ENCODE data around the gene CAAP1. TPM values are rescaled to one million over a fixed set of nuclear protein-coding genes. Genes with fewer than 3 reads are reported as not detected.
"Not testable (repeated sequence)": the region's sequence is repeated elsewhere in the genome, so short reads cannot be mapped to it uniquely, and the experiment has no call there.

CAAP1 gene
- total and polyA plus RNA-seq, 4 donors, result 6.9 to 13.9 (median 12.8) TPM

GRCh38 chr9:26875155-26875554, 17.4 kb downstream of the CAAP1 start:
- H3K4me3 ChIP-seq (ENCODE audit: low read length in 2 of 2), result not testable (repeated sequence)

GRCh38 chr9:26870292-26870691, 22.3 kb downstream of the CAAP1 start:
- Histone ChIP-seq H3K9me3 (ENCODE audit: control insufficient read depth, low read length) (no peaks in the 10 kb centered on the region), H3K4me1 (ENCODE audit: control insufficient read depth in 1 of 2, insufficient read depth in 2 of 2, low read length in 2 of 2) (no peaks in the 10 kb centered on the region), H3K36me3 (ENCODE audit: control insufficient read depth in 1 of 2, insufficient read depth in 2 of 2, low read length in 1 of 2) (no peaks in the 10 kb centered on the region), H3K27me3 (ENCODE audit: control insufficient read depth in 1 of 2, insufficient read depth in 2 of 2, low read length in 1 of 2) (no peaks in the 10 kb centered on the region), H3K27ac (ENCODE audit: low read depth in 1 of 2, low read length in 2 of 2) (no peak overlapping the region), H3K4me3 (ENCODE audit: low read length in 2 of 2) (no peak overlapping the region)
- WGBS, 2 donors, result 82 to 88% methylated on average over 8 of the region's 8 CpGs
- intact Hi-C loops (cut with DNase I), result no loop called here
- no peak for DNase-seq
- no peak for ATAC-seq (ENCODE audit: low FRiP score)

More at GRCh38 chr9:26875155-26875554, 17.4 kb downstream of the CAAP1 start:
- H3K27me3 ChIP-seq (ENCODE audit: control insufficient read depth in 1 of 2, insufficient read depth in 2 of 2, low read length in 1 of 2); ATAC-seq (ENCODE audit: low FRiP score); H3K4me1 ChIP-seq (ENCODE audit: control insufficient read depth in 1 of 2, insufficient read depth in 2 of 2, low read length in 2 of 2); H3K36me3 ChIP-seq (ENCODE audit: control insufficient read depth in 1 of 2, insufficient read depth in 2 of 2, low read length in 1 of 2); DNase-seq; H3K27ac ChIP-seq (ENCODE audit: low read depth in 1 of 2, low read length in 2 of 2); H3K9me3 ChIP-seq (ENCODE audit: control insufficient read depth, low read length); intact Hi-C loops (cut with DNase I): not testable (repeated sequence)
- WGBS, 2 donors, result 94 to 95% methylated on average over 3 of the region's 3 CpGs

- no peaks in the 10 kb centered on the region for H3K36me3 ChIP-seq (ENCODE audit: control insufficient read depth in 1 of 2, insufficient read depth in 2 of 2, low read length in 1 of 2)
- ATAC-seq (ENCODE audit: low FRiP score) (no peak), DNase-seq (no peak)
- no peaks in the 10 kb centered on the region for H3K27me3 ChIP-seq (ENCODE audit: control insufficient read depth in 1 of 2, insufficient read depth in 2 of 2, low read length in 1 of 2)
- no peak overlapping the region for H3K27ac ChIP-seq (ENCODE audit: low read depth in 1 of 2, low read length in 2 of 2)
- no peaks in the 10 kb centered on the region for H3K9me3 ChIP-seq (ENCODE audit: control insufficient read depth, low read length)
- H3K4me1 ChIP-seq (ENCODE audit: control insufficient read depth in 1 of 2, insufficient read depth in 2 of 2, low read length in 2 of 2), result no peaks in the 10 kb centered on the region
- intact Hi-C loops (cut with DNase I), result no loop called here
- WGBS, 2 donors, result 19 to 21% methylated on average over 1 of the region's 1 CpG
- no peak overlapping the region for H3K4me3 ChIP-seq (ENCODE audit: low read length in 2 of 2)
These were observed 29.5 kb downstream of the CAAP1 start for GRCh38 chr9:26863074-26863473.

GRCh38 chr9:26856413-26857032, 36.1 kb downstream of the CAAP1 start:
- no peaks in the 10 kb centered on the region for H3K9me3 ChIP-seq (ENCODE audit: control insufficient read depth, low read length)
- no peaks in the 10 kb centered on the region for H3K4me1 ChIP-seq (ENCODE audit: control insufficient read depth in 1 of 2, insufficient read depth in 2 of 2, low read length in 2 of 2)
- intact Hi-C loops (cut with DNase I), result no loop called here
- H3K27me3 ChIP-seq (ENCODE audit: control insufficient read depth in 1 of 2, insufficient read depth in 2 of 2, low read length in 1 of 2), result no peaks in the 10 kb centered on the region
- WGBS, 2 donors, result 80 to 88% methylated on average over 1 of the region's 1 CpG
- DNase-seq (no peak), ATAC-seq (ENCODE audit: low FRiP score) (no peak)
- H3K4me3 ChIP-seq (ENCODE audit: low read length in 2 of 2), result no peak overlapping the region
- H3K36me3 ChIP-seq (ENCODE audit: control insufficient read depth in 1 of 2, insufficient read depth in 2 of 2, low read length in 1 of 2), result peaks cover 0 to 2% of the 10 kb centered on the region in 2 donors
- no peak overlapping the region for H3K27ac ChIP-seq (ENCODE audit: low read depth in 1 of 2, low read length in 2 of 2)

GRCh38 chr9:26850995-26851394, 41.6 kb downstream of the CAAP1 start:
- H3K27me3 ChIP-seq (ENCODE audit: control insufficient read depth in 1 of 2, insufficient read depth in 2 of 2, low read length in 1 of 2), result no peaks in the 10 kb centered on the region
- H3K9me3 ChIP-seq (ENCODE audit: control insufficient read depth, low read length), result no peaks in the 10 kb centered on the region
- no peaks in the 10 kb centered on the region for H3K36me3 ChIP-seq (ENCODE audit: control insufficient read depth in 1 of 2, insufficient read depth in 2 of 2, low read length in 1 of 2)
- WGBS, 2 donors, result 96% methylated on average over 2 of the region's 2 CpGs
- no peak overlapping the region for H3K4me3 ChIP-seq (ENCODE audit: low read length in 2 of 2)
- DNase-seq (no peak), ATAC-seq (ENCODE audit: low FRiP score) (no peak)
- H3K27ac ChIP-seq (ENCODE audit: low read depth in 1 of 2, low read length in 2 of 2), result no peak overlapping the region
- H3K4me1 ChIP-seq (ENCODE audit: control insufficient read depth in 1 of 2, insufficient read depth in 2 of 2, low read length in 2 of 2), result no peaks in the 10 kb centered on the region
- intact Hi-C loops (cut with DNase I), result no loop called here

- no peaks in the 10 kb centered on the region for H3K36me3 ChIP-seq (ENCODE audit: control insufficient read depth in 1 of 2, insufficient read depth in 2 of 2, low read length in 1 of 2)
- 33% methylated on average over 6 of the region's 6 CpGs for WGBS, 2 donors
- no peaks in the 10 kb centered on the region for H3K4me1 ChIP-seq (ENCODE audit: control insufficient read depth in 1 of 2, insufficient read depth in 2 of 2, low read length in 2 of 2)
- intact Hi-C loops (cut with DNase I), result no loop called here
- DNase-seq (no peak), ATAC-seq (ENCODE audit: low FRiP score) (no peak)
- H3K27ac ChIP-seq (ENCODE audit: low read depth in 1 of 2, low read length in 2 of 2), result no peak overlapping the region
- H3K27me3 ChIP-seq (ENCODE audit: control insufficient read depth in 1 of 2, insufficient read depth in 2 of 2, low read length in 1 of 2), result no peaks in the 10 kb centered on the region
- peaks cover 1% of the 10 kb centered on the region for H3K9me3 ChIP-seq (ENCODE audit: control insufficient read depth, low read length)
- no peak overlapping the region for H3K4me3 ChIP-seq (ENCODE audit: low read length in 2 of 2)
These were observed 58.8 kb downstream of the CAAP1 start for GRCh38 chr9:26833792-26834191.

- H3K9me3 ChIP-seq (ENCODE audit: control insufficient read depth, low read length); intact Hi-C loops (cut with DNase I); H3K27me3 ChIP-seq (ENCODE audit: control insufficient read depth in 1 of 2, insufficient read depth in 2 of 2, low read length in 1 of 2); ATAC-seq (ENCODE audit: low FRiP score); H3K4me3 ChIP-seq (ENCODE audit: low read length in 2 of 2); H3K4me1 ChIP-seq (ENCODE audit: control insufficient read depth in 1 of 2, insufficient read depth in 2 of 2, low read length in 2 of 2); H3K36me3 ChIP-seq (ENCODE audit: control insufficient read depth in 1 of 2, insufficient read depth in 2 of 2, low read length in 1 of 2); H3K27ac ChIP-seq (ENCODE audit: low read depth in 1 of 2, low read length in 2 of 2); DNase-seq: not testable (repeated sequence)
- WGBS, 2 donors, result 87 to 90% methylated on average over 4 of the region's 4 CpGs
These were observed 64.1 kb downstream of the CAAP1 start for GRCh38 chr9:26828391-26828955.

GRCh38 chr9:26814799-26815198, 77.8 kb downstream of the CAAP1 start:
- no peaks in the 10 kb centered on the region for H3K27me3 ChIP-seq (ENCODE audit: control insufficient read depth in 1 of 2, insufficient read depth in 2 of 2, low read length in 1 of 2)
- ATAC-seq (ENCODE audit: low FRiP score), result no peak
- H3K9me3 ChIP-seq (ENCODE audit: control insufficient read depth, low read length), result no peaks in the 10 kb centered on the region
- H3K4me3 ChIP-seq (ENCODE audit: low read length in 2 of 2), result no peak overlapping the region
- no peaks in the 10 kb centered on the region for H3K36me3 ChIP-seq (ENCODE audit: control insufficient read depth in 1 of 2, insufficient read depth in 2 of 2, low read length in 1 of 2)
- no peaks in the 10 kb centered on the region for H3K4me1 ChIP-seq (ENCODE audit: control insufficient read depth in 1 of 2, insufficient read depth in 2 of 2, low read length in 2 of 2)
- no peak overlapping the region for H3K27ac ChIP-seq (ENCODE audit: low read depth in 1 of 2, low read length in 2 of 2)
- intact Hi-C loops (cut with DNase I), result no loop called here
- no peak for DNase-seq
- 71 to 74% methylated on average over 2 of the region's 2 CpGs for WGBS, 2 donors

- no peak overlapping the region for H3K27ac ChIP-seq (ENCODE audit: low read depth in 1 of 2, low read length in 2 of 2)
These were observed 79.4 kb downstream of the CAAP1 start for GRCh38 chr9:26813247-26813646.

More at GRCh38 chr9:26813247-26813646, 79.4 kb downstream of the CAAP1 start:
- Histone ChIP-seq H3K27me3 (ENCODE audit: control insufficient read depth in 1 of 2, insufficient read depth in 2 of 2, low read length in 1 of 2) (no peaks in the 10 kb centered on the region), H3K9me3 (ENCODE audit: control insufficient read depth, low read length) (no peaks in the 10 kb centered on the region), H3K36me3 (ENCODE audit: control insufficient read depth in 1 of 2, insufficient read depth in 2 of 2, low read length in 1 of 2) (no peaks in the 10 kb centered on the region), H3K4me1 (ENCODE audit: control insufficient read depth in 1 of 2, insufficient read depth in 2 of 2, low read length in 2 of 2) (no peaks in the 10 kb centered on the region), H3K4me3 (ENCODE audit: low read length in 2 of 2) (no peak overlapping the region)
- ATAC-seq (ENCODE audit: low FRiP score), result no peak
- intact Hi-C loops (cut with DNase I), result no loop called here
- DNase-seq, result no peak
